GM21786 (cell line): ENCODE data around the gene TACR1.
"Not testable (repeated sequence)": the region's sequence is repeated elsewhere in the genome, so short reads cannot be mapped to it uniquely, and the experiment has no call there.

Experiments used
- ATAC-seq: cut with Tn5 transposase; IDR thresholded peaks from one replicate; pipeline ENCODE4 v1.9.1; 2021; ENCODE audit not compliant: unreplicated experiment

TACR1 gene

DNA sequence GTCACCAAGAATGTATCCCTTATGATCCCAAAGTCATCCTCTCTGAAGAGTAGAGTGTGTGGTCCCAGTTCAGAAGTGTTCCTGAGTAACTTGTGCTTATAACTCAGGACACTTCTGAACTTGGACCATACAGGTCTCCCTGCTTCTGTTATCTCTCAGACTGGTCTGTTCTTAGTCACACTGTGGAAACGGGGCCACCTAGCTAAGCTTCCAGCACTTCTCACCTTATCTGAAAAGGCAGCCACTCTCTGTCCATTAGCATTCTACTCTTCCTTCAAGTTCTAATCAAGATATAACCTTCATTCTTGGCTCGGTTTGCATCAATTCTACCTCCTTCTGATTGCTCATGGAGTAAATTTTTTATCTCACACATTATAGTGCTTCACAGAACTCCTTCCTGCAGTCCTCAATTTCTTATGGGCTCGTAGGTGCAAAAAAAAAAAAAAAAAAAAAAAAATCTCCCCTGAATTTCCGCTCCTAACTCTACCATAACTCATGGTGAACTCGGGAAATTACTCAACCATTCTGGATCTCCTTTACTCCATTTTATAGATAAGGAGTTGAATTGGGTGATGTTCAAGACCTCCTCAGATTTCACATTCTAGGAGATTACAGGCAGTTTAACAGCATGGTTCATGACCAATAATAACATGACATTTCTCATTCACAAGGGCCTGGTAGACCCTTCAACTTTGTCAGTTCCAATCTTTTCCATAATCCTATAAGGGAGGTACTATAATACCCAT, 108.4 kb downstream of the TACR1 start:
- ATAC-seq = no peak

DNA sequence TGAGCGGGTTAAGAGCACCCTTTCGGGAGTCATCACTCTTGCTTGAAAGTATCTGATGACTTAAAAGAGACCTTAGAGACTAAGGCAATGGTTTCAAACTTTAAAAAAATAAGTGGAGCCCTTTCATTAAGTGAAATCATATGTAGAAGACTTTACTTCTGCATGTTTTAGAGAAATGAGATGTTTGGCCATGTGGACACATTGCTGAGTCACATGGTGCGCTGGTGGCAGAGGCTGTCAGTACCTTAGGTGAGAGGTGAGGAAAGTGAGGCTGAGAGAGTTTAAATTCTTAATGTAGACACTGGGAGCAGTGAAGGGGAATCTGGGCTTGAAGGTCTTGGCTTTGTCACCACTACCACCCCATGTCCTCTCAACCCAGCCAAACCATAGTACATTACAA, 109.8 kb downstream of the TACR1 start:
- ATAC-seq = no peak

DNA sequence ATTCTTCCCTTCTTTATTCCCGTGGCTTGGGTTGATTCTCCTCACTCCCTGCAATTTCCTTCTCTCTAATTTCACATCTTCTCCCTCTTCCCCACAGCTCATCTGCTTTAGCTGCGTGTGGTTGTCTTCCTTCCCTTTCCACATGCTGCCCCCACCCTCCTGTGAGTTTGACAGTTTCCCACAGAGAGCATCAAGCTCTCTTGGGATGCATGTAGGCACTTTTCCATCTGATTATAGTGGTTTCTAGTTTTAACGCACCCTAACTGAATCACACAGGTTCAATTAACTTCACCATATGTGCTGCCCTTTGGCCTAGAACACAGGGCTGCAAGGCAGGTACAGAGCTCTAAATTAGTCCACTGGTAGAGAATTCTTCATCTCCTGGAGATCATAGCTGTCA, 110.5 kb downstream of the TACR1 start:
- ATAC-seq = no peak

- no peak for ATAC-seq
Measured at GRCh38 chr2:75087736-75088135, 111.6 kb downstream of the TACR1 start.

GRCh38 chr2:75079575-75079974, 119.7 kb downstream of the TACR1 start:
- no peak for ATAC-seq

GRCh38 chr2:75077909-75078308, 121.4 kb downstream of the TACR1 start:
- ATAC-seq = no peak

- no peak for ATAC-seq
Measured at GRCh38 chr2:75076088-75076487, 123.2 kb downstream of the TACR1 start.

- ATAC-seq = no peak
Measured at GRCh38 chr2:75074708-75075107, 124.6 kb downstream of the TACR1 start.

DNA sequence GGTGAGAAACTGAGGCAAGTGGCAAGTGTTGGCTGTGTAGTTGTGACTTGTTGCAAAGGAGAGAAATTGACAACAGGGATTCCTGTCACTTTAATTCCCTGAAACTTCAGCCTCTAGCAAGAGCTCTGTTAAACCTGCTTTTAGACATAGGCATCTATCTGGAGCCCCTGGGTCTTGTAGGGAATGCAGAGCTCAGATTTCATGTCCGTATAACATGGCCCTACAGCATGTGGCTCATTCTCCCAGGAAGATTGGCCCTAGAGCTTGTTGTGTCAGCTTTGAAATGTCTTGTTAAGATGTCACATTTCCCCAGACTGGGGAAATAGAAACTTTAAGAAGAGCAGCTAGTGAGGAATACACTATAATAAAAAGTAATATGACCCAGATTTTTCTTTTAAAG, 125.1 kb downstream of the TACR1 start:
- no peak for ATAC-seq

- no peak for ATAC-seq
Measured at GRCh38 chr2:75071766-75072165, 127.6 kb downstream of the TACR1 start.

DNA sequence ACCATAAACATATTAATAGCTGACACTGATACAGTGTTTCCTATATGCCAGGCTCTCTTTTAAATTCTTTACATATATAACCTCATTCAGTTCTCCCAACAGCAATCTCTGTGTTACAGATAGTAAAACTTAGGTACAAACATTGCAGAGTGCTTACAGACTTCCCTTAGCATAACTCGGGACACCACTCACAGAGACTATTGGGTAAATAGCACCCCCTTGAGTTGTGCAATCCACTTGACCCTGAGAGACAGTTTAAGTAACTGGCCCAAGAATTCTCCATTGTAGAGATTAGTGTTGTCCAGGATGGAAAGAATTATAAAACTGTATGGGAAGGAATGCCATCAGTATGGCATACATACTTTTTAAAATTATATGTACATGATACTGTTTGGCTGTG, 130.8 kb downstream of the TACR1 start:
- no peak for ATAC-seq

DNA sequence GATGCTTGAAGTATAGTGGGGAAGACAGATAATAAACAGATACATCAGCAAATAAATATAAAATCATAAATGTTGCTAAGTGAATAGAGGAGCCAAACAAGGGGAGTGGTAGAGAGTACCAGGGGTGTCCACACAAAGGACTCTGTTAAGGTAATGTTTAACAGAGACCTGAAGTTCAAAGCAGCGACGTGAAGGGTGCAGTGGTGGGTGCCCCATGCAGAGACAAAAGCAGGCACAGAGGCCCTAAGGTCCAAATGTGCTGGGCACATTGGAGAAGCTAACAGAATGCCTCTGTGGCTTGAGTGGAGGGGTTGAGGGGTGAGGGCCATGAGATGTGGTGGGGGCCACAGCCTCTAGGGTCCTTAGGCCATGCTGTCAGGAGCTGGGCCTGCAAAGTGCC, 131.8 kb downstream of the TACR1 start:
- no peak for ATAC-seq

DNA sequence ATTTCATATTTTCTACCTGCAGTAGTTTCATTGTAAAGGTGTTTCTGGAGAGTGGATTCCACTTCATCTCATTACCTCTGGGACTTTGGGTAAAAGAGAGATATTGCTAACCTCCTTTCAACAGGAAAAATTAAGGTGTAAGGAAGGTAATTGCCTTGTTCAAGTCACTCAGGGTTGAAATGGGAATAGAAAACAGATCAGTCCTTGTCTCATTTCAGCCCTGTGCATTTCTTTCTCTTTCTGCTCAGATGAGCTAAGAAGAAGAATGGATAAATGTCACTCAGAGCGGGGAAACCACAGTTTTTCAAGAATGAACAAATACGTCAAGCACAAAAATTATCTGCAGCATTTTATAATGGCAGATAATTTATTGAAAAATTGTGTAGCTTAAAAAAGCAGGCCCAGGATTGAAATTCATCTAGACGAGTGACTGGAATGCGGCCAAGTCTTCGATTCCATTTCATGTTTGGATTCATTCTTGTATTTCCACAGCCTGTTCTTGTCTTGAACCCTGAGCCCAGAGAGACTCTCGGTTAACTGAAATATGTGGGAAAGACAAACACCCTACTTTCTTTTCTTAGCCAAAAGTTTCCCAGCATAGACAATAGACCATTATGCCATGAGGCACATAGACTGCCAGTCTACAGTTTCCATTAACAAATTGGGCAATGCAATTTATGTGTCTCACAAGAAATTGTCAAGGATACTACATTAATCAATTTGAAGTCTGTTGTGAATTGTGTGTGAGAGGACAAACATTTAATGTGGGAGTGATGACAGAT, 133.0 kb downstream of the TACR1 start:
- no peak for ATAC-seq

DNA sequence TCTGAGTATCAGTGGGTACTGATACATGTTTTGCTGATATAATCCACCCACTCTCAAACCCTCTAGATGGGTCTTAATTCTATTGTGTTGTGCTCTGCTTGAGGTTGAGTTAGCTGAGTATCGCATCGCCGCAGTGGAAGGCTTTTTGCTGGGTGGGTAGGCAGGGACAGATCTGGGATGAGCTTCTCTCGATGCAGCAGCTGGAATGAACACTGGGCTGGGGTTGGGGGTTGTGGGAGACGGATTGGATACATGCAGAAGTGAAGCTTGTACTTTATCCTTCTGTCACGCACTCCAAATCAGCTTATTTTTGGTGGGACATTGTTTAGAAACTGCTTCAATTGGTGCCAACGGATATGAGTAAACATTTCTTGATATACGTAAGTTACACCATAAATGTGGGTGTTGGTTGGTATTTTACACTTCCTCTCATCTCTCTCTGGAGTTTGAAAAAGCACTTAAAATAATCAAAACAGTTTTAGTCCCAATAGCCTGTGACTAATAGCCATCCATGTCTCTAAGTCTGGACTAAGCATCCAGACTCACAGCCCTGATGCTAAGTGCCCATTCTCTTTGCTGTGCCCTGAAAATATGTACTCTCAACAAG, 133.8 kb downstream of the TACR1 start:
- ATAC-seq = no peak

DNA sequence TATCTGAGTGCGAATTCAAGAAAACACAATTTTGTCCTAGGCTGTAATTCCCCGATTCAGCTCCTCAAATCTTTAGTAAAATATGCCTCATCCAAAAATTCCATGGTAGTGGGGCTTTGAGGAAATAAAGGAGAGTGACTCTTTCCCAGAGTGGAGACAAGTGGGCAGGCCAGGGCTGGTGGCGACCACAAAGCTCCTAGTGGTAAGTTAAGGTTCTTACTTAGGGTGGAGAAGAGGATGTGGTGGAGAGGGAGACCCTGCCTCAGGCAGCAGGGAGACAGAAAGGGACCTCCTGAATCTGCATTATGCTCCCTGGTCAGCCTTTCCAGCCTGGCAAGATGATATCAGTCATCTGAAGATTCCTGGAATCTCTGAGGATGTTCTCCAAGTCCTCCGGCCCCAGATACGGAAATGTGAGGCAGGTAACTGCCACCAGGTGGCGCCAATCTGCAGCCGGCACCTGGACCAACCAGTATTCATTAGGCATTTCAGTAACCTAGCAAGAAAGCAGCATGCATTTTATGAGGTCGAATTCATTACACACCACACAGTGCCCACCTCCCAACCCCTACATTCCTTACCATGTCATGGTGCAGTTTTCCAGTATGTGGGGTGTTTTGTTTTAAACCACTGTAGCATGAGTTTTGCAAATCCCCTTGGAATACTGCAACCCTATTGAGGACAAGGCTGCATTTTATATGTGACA, 134.5 kb downstream of the TACR1 start:
- peak; percentile 64 for ATAC-seq

DNA sequence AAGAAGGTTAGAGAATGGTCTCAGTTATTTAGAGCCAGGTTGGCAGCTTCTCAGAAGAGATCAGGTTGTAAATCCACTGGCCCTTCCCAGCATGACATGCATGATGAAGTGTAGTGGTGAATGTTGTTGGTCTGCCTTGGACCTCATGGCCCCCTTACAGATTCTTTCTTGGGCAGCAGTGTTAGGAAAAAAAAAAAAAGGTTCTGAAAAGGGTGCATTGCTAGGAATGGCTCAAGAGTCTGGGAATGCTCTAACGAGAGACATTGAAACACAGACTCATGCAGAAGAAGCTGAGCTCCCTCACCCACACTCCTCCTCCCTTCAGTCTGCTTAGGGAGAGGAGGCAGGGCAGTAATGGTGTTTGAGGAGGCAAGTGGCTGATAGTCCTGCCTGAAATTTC, 135.4 kb downstream of the TACR1 start:
- no peak for ATAC-seq

- no peak for ATAC-seq
Measured at GRCh38 chr2:75058427-75058826, 140.9 kb downstream of the TACR1 start.

DNA sequence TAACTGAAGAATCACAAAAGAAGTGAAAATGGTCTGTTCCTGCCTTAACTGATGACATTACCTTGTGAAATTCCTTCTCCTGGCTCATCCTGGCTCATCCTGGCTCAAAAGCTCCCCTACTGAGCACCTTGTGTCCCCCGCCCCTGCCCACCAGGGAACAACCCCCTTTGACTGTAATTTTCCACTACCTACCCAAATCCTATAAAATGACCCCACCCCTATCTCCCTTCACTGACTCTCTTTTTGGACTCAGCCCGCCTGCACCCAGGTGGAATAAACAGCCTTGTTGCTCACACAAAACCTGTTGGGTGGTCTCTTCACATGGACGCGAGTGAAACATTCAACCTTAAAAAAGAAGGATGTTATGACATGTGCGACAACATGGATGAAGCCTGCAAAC, 142.2 kb downstream of the TACR1 start:
- ATAC-seq = not testable (repeated sequence)

- peak; percentile 58 for ATAC-seq
Measured at GRCh38 chr2:75055820-75056675, 143.3 kb downstream of the TACR1 start.

DNA sequence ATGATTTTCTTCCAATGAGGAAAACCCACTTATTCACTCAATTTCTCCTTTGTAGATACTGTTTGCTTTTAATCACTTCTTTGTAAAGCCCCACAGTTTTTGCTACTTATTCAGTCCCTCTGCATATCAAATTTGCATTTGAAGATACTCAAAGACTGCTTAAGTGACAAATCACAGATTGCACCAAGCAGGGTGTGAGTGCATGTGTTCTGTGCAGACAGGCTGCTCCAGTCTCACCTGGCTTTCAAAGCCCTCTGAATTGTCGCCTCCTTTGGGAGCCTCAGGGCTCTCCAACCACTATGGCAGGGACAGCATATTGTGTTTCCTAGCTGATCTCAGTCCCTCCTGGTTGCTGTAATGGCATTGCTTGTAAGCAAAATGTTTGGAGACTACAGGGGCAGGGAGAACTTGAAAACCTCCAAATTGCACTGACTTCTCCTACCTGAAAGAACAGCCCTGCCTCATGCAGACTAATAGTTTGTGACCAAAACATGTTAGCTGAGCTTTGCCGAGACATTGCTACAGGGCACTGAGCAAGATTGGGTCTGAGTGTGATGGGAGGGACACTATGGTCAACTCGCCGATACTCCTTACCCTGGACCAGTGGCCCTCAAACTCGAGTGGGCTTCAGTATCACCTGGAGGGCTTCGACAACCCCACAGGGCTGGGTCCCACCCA, 144.0 kb downstream of the TACR1 start:
- no peak for ATAC-seq
